Karpas-422 (cell line): ENCODE data around the gene KIAA1671. TPM values are rescaled to one million over a fixed set of nuclear protein-coding genes. Genes with fewer than 3 reads are reported as not detected.
"Not testable (repeated sequence)": the region's sequence is repeated elsewhere in the genome, so short reads cannot be mapped to it uniquely, and the experiment has no call there.

Experiments
- DNase-seq: peaks from one replicate; pipeline ENCODE4 v3.0.0-alpha.2; 2015
- H2AFZ ChIP-seq: fragments of 200-600 bp; sonication (generic); 2 replicates; pipeline ENCODE4 v1.6.1; 2014; ENCODE audit warnings: antibody characterized with exemption, low read length, mixed read lengths
- H3K27ac ChIP-seq: fragments of 200-600 bp; sonication (generic); 2 replicates; pipeline ENCODE4 v1.5.1; 2014; ENCODE audit warnings: mild to moderate bottlenecking, low read length, moderate library complexity
- H3K27me3 ChIP-seq: fragments of 200-600 bp; sonication (generic); 2 replicates; pipeline ENCODE4 v1.6.1; 2014; ENCODE audit warnings: low read length, mixed read lengths
- H3K36me3 ChIP-seq: fragments of 200-600 bp; sonication (generic); 2 replicates; pipeline ENCODE4 v1.6.1; 2014; ENCODE audit warnings: low read length, mixed read lengths; ENCODE audit not compliant: insufficient read depth
- H3K4me1 ChIP-seq: fragments of 200-600 bp; sonication (generic); 2 replicates; pipeline ENCODE4 v1.6.1; 2014; ENCODE audit warnings: mild to moderate bottlenecking, low read length, mixed read lengths
- H3K4me2 ChIP-seq: fragments of 200-600 bp; sonication (generic); 2 replicates; pipeline ENCODE4 v1.6.1; 2014; ENCODE audit warnings: low read length, low read depth, mild to moderate bottlenecking; ENCODE audit not compliant: poor library complexity, severe bottlenecking
- H3K4me3 ChIP-seq: fragments of 200-600 bp; sonication (generic); 2 replicates; pipeline ENCODE4 v1.5.1; 2014; ENCODE audit warnings: mild to moderate bottlenecking, antibody characterized with exemption, low read length, mixed read lengths
- H3K79me2 ChIP-seq: fragments of 200-600 bp; sonication (generic); 2 replicates; pipeline ENCODE4 v1.6.1; 2014; ENCODE audit warnings: mild to moderate bottlenecking, low read length, mixed read lengths
- H3K9ac ChIP-seq: fragments of 200-600 bp; sonication (generic); 2 replicates; pipeline ENCODE4 v1.6.0; 2014; ENCODE audit warnings: low read length
- H3K9me2 ChIP-seq: fragments of 200-600 bp; sonication (generic), shearing (Covaris generic); replicated peaks from 2 replicates; pipeline ENCODE4 v1.6.0; 2014; ENCODE audit warnings: mild to moderate bottlenecking, low read length, moderate library complexity; ENCODE audit not compliant: insufficient read depth
- H3K9me3 ChIP-seq: fragments of 300-700, 200-600 bp; sonication (generic); 2 replicates; pipeline ENCODE4 v1.6.1; 2014; ENCODE audit warnings: low read length, mixed read lengths
- H4K20me1 ChIP-seq: fragments of 200-600 bp; sonication (generic); 2 replicates; pipeline ENCODE4 v1.6.1; 2014; ENCODE audit warnings: mild to moderate bottlenecking, antibody characterized with exemption, low read length, low read depth; ENCODE audit not compliant: insufficient read depth
- total RNA-seq: library from RNA; depleted of rRNA; stranded (reverse); fragments of >200 nt; shearing (Covaris generic); gene quantifications from 2 replicates; pipeline ENCODE4 v1.2.3, GENCODE V29; 2014; ENCODE audit warnings: low replicate concordance; rRNA removed

Gene KIAA1671
- total RNA-seq = not detected in 2 replicates

- H4K20me1 ChIP-seq = no peaks in the 10 kb centered on the region
- no peaks in the 10 kb centered on the region for H3K79me2 ChIP-seq
- no peak within 1 kb of the TSS for H3K9ac ChIP-seq
- no peaks in the 10 kb centered on the region for H3K4me1 ChIP-seq
- no peak within 1 kb of the TSS for H3K4me3 ChIP-seq
- no peaks in the 10 kb centered on the region for H3K36me3 ChIP-seq
- H3K9me3 ChIP-seq = no peaks in the 10 kb centered on the region
- H3K9me2 ChIP-seq = no peaks in the 10 kb centered on the region
- H3K27me3 ChIP-seq = no peaks in the 10 kb centered on the region
- DNase-seq = no peak
- H2AFZ ChIP-seq = no peak within 1 kb of the TSS
- no peak within 1 kb of the TSS for H3K4me2 ChIP-seq
- H3K27ac ChIP-seq = no peak within 1 kb of the TSS
These were observed at the start of gene KIAA1671 for GRCh38 chr22:24951942-24952836. Gene KIAA1671 (plus strand): TSS chr22:24952716. CDS start chr22:25028000, 75,284 bp downstream.

GRCh38 chr22:24905909-24906308 is 46.6 kb upstream of the KIAA1671 start:
- H3K4me3 ChIP-seq = no peak overlapping the region
- DNase-seq = no peak
- peaks cover 5% of the 10 kb centered on the region for H3K4me1 ChIP-seq
- H3K27ac ChIP-seq = no peak overlapping the region
- H3K9me2 ChIP-seq = no peaks in the 10 kb centered on the region
- H2AFZ ChIP-seq = no peak overlapping the region
- 0 out of 2 replicates have a peak, but pooled peaks cover 2% of the 10 kb centered on the region for H3K36me3 ChIP-seq
- H4K20me1 ChIP-seq = no peaks in the 10 kb centered on the region
- no peak overlapping the region for H3K4me2 ChIP-seq
- H3K79me2 ChIP-seq = no peaks in the 10 kb centered on the region
- peaks cover 8% of the 10 kb centered on the region for H3K9me3 ChIP-seq
- H3K27me3 ChIP-seq = no peaks in the 10 kb centered on the region
- H3K9ac ChIP-seq = no peak overlapping the region

GRCh38 chr22:24907101-24907500 is 45.4 kb upstream of the KIAA1671 start:
- not testable (repeated sequence) for H3K36me3 ChIP-seq, H3K27ac ChIP-seq, H3K4me1 ChIP-seq, H3K27me3 ChIP-seq, H3K4me3 ChIP-seq, DNase-seq, H3K79me2 ChIP-seq, H3K9me2 ChIP-seq, H2AFZ ChIP-seq, H3K4me2 ChIP-seq, H3K9ac ChIP-seq, H3K9me3 ChIP-seq, H4K20me1 ChIP-seq

GRCh38 chr22:24920029-24920428 is 32.5 kb upstream of the KIAA1671 start:
- Histone ChIP-seq H3K36me3 (no peaks in the 10 kb centered on the region), H3K79me2 (no peaks in the 10 kb centered on the region), H3K4me3 (no peak overlapping the region), H4K20me1 (no peaks in the 10 kb centered on the region), H3K4me2 (no peak overlapping the region), H3K9me2 (no peaks in the 10 kb centered on the region), H2AFZ (no peak overlapping the region), H3K27ac (no peak overlapping the region), H3K4me1 (no peaks in the 10 kb centered on the region), H3K27me3 (no peaks in the 10 kb centered on the region), H3K9me3 (no peaks in the 10 kb centered on the region), H3K9ac (no peak overlapping the region)
- DNase-seq = no peak

GRCh38 chr22:24925586-24926427 is 26.7 kb upstream of the KIAA1671 start:
- no peak overlapping the region for H2AFZ ChIP-seq
- H3K4me2 ChIP-seq = no peak overlapping the region
- no peaks in the 10 kb centered on the region for H3K9me3 ChIP-seq
- no peaks in the 10 kb centered on the region for H3K36me3 ChIP-seq
- no peaks in the 10 kb centered on the region for H3K79me2 ChIP-seq
- no peaks in the 10 kb centered on the region for H3K27me3 ChIP-seq
- H4K20me1 ChIP-seq = no peaks in the 10 kb centered on the region
- H3K4me1 ChIP-seq = no peaks in the 10 kb centered on the region
- H3K4me3 ChIP-seq = no peak overlapping the region
- no peak for DNase-seq
- no peak overlapping the region for H3K9ac ChIP-seq
- no peaks in the 10 kb centered on the region for H3K9me2 ChIP-seq
- no peak overlapping the region for H3K27ac ChIP-seq

GRCh38 chr22:24926428-24926725 is 26.1 kb upstream of the KIAA1671 start:
- Histone ChIP-seq H3K9me2 (no peaks in the 10 kb centered on the region), H3K4me3 (no peak overlapping the region), H3K4me1 (no peaks in the 10 kb centered on the region), H3K79me2 (no peaks in the 10 kb centered on the region), H3K9me3 (no peaks in the 10 kb centered on the region), H2AFZ (no peak overlapping the region), H3K27me3 (no peaks in the 10 kb centered on the region), H3K36me3 (no peaks in the 10 kb centered on the region), H3K4me2 (no peak overlapping the region), H3K27ac (no peak overlapping the region), H3K9ac (no peak overlapping the region), H4K20me1 (no peaks in the 10 kb centered on the region)
- DNase-seq = no peak

GRCh38 chr22:24926849-24927579 is 25.5 kb upstream of the KIAA1671 start:
- H3K9me2 ChIP-seq = no peaks in the 10 kb centered on the region
- no peak overlapping the region for H3K4me2 ChIP-seq
- H3K9me3 ChIP-seq = no peaks in the 10 kb centered on the region
- H4K20me1 ChIP-seq = no peaks in the 10 kb centered on the region
- H3K4me1 ChIP-seq = no peaks in the 10 kb centered on the region
- no peak overlapping the region for H3K9ac ChIP-seq
- no peaks in the 10 kb centered on the region for H3K79me2 ChIP-seq
- no peak overlapping the region for H3K27ac ChIP-seq
- H3K4me3 ChIP-seq = no peak overlapping the region
- no peaks in the 10 kb centered on the region for H3K27me3 ChIP-seq
- DNase-seq = no peak
- no peak overlapping the region for H2AFZ ChIP-seq
- no peaks in the 10 kb centered on the region for H3K36me3 ChIP-seq

- Histone ChIP-seq H3K9me3 (no peaks in the 10 kb centered on the region), H3K9me2 (no peaks in the 10 kb centered on the region), H4K20me1 (no peaks in the 10 kb centered on the region), H3K9ac (no peak overlapping the region), H3K4me2 (no peak overlapping the region), H3K36me3 (no peaks in the 10 kb centered on the region), H3K4me3 (no peak overlapping the region), H3K79me2 (no peaks in the 10 kb centered on the region), H3K27ac (no peak overlapping the region), H3K27me3 (no peaks in the 10 kb centered on the region), H2AFZ (no peak overlapping the region), H3K4me1 (no peaks in the 10 kb centered on the region)
- DNase-seq = no peak
These were observed 24.2 kb upstream of the KIAA1671 start for GRCh38 chr22:24928322-24928721.
